ENCODE measurements around the gene CPNE1.

Gene CPNE1

DNA sequence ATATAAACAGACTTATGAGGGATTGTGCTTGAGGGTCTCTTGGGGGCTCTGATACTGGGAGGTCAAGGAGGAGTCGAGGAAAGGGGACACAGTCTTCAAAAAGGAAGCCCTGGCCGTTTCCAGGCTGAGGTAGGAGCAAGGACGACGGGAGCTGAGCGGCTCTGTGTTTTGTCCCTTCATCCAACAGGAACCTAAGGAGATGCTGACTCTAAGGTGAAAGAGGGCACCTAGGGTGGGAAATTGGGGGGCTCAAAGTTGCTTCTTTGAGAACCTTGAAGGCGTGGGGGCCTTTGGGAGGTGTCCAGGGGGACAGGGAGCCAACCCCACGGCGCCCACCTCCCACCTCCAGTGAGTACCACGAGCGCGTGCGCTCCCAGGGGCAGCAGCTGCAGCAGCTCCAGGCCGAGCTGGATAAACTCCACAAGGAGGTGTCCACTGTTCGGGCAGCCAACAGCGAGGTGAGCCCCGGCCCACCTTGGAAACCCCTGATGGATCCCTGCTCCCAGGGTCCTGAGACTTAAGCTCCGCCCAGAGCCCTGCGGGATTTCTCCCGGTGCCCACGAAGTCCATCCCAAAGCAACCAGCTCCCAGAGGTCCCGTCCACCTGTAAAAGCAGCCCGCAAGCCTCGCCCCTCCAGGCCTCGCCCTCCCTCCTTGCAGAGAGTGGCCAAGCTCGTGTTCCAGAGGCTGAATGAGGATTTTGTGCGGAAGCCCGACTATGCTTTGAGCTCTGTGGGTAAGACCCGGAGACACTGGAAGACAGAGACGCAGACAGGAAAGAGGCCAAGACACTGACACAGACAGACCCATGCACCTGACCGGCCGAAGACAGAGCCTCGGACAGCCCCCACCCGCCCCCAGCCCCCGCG lies 46.2 kb downstream of the CPNE1 start:
- DNase-seq, result no peak

- peak; percentile 29 for DNase-seq
These were observed 47.1 kb downstream of the CPNE1 start for GRCh38 chr20:35617397-35618262.

GRCh38 chr20:35616465-35617396 lies 48.0 kb downstream of the CPNE1 start:
- DNase-seq, result peak; percentile 38

DNA sequence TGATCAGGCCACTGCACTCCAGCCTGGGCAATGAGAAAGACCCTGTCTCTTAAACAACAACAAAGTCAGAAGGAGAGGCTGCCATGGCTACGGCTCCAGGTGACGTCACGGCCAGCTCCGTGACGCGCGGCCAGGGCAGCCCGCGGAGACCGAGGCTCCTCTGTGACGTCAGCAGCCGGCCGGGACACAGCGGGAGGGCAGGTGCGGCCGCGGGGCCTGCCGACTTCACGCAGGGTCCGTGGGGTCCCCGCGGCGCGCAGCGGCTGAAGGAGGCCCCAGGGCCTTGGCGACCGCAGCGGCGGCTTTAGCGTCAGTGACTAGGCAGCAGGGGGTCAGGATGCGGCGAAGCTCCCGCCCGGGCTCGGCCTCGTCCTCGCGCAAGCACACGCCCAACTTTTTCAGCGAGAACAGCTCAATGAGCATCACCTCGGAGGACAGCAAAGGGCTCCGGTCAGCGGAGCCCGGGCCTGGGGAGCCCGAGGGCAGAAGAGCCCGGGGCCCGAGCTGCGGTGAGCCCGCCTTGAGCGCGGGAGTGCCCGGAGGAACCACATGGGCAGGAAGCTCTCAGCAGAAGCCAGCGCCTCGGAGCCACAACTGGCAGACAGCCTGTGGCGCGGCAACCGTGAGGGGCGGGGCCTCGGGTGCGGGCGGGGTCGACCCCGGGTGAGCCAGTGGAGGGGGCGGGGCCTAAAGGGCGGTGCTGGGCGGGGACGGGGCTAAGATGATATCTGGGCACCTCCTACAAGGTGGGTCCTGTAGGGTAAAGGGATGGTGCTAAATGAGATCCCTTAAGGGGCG lies 48.8 kb downstream of the CPNE1 start, which contains the start of gene SPAG4:
Gene SPAG4, plus strand, starts transcription at position 163 of the 798 bp plus-strand sequence. Its CDS starts 175 bp downstream, at position 338.
- DNase-seq, result peak; percentile 100

DNA sequence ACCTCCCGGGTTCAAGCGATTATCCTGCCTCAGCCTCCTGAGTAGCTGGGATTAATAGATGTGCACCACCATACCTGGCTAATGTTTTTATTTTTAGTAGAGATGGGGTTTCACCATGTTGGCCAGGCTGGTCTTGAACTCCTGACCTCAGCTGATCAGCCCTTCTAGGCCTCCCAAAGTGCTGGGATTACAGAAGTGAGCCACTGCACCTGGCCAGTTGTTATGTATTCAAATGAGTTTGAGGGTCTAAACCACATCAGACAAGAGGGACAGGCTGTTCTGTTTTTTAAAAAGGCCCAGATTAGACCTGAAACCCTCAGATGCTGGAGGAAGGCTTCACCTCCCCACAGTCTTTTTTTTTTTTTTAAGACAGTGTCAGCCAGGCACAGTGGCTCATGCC lies 53.2 kb downstream of the CPNE1 start:
- DNase-seq, result no peak

DNA sequence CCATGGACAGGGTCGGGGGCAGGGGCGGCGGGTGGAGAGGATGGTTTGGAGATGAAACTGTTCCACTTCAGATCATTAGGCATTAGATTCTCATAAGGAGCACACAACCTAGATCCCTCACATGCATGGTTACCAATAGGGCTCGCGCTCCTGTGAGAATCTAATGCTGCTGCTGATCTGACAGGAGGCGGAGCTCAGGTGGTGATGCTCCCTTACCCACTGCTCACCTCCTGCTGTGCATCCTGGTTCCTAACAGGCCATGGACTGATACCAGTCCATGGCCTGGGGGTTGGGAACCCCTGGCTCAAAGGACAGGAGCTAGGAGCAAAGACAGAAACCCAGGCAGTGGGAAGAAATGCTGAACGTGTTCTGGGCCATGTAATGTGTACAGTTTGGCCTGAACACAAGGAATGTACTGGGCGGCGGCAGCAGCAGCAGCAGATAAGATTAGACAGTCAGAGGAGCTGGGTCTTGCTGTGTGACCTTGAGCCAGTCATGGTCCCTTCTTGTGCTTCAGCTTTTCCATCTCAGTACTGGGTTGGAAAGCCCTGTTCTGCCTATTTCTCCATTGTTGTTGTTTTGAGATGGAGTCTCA lies 53.8 kb downstream of the CPNE1 start:
- no peak for DNase-seq

- DNase-seq, result no peak
These were observed 57.5 kb downstream of the CPNE1 start for GRCh38 chr20:35607003-35607735.

- no peak for DNase-seq
These were observed 58.6 kb downstream of the CPNE1 start for GRCh38 chr20:35606127-35606526.

DNA sequence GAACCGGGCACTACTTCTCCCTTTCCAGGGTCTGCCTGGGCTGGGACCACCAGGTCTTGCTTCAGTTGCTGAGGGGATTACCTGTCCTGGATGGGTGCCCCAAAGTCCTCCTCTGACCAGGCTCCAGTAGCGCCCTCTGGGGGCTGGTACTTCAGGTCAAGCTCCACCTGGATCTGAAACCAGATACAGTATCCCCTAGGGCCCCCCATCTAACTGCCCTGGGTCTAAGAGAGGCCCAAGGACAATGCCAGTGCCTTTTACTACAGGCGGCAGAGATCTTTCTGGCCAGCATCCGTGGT lies 60.3 kb downstream of the CPNE1 start:
- no peak for DNase-seq

DNA sequence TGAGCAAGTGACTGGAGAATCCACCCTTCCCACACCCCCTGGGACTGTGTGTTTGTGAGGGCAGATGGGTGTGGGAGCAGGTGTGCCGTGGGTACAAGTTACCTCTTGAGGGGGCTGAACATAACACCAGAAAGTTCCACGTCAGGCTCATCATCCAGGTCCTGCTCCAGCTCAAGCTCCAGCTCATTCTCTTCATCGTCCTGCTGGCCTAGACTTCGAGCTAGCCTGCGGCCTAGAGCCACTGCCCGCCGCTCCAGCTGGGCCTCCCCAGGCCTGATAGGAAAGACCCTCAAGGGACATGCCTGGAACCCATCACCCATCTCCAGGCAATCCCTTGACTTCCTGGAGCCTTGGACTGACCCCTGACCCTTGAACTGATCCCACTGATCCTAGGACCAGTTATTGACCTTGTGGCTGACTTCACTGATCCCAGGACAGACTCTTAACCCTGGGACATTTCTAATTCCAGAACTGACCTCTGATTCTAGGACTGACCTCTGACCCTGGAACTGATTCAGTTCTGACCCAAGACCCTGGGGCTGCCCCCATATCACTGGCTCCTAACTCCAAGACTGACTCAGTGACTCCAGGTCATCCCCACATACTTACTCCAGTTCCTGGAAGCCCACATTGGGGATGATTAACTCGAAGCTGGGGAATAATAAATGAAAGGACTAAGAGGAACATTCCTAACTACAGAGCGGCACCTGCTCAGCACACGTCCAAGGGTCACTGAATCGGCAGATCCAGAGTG lies 60.8 kb downstream of the CPNE1 start:
- no peak for DNase-seq

- no peak for DNase-seq
These were observed 61.7 kb downstream of the CPNE1 start for GRCh38 chr20:35602851-35603495.

GRCh38 chr20:35601990-35602389 lies 62.7 kb downstream of the CPNE1 start:
- no peak for DNase-seq

DNA sequence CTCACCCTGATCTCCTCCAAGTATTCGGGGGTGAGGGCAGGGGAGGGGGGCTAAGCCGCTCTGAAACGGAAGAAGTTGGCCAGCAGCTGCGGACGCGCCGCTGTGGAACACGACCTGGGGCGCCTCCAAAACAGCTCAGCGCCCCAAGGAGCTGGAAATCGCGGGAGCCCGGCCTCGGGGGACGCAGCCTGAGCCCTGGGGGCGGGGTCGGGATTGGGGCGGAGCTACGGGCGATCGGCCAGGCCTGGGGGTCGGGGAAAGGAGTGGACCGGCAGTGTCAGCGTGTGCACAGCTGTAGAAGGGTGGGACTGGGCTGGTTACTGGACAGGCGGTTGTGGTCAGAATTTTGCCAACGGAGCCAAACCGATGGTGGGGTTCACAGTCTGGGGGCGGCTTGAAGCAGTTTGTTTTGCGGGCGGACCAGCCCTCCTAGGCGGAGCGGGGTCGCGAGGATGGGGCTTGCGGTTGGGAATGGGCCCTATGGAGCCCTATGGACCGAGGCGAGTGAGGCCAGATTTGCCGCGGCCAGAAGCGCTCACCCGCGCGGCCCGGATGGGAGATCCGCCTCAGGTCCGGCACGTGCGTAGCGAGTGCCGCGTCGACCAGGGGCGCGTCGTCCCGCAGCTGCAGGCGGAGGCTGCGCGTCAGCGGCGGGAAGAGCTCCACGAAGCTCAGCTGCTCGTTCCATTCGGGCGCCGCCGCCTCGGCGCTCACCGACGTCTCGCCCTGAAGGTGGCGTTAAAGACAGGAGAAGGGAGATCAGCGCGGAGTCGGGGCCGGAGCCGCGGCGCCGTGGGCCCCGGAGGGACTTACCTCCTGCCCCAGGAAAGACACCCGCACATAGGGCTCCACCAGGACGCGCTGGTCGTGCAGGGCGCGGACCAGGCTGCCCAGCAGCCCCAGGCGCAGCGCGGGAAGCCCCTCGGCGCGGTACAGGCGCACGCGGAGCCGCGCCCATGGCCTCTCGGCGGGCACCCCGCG lies 63.4 kb downstream of the CPNE1 start:
- peak; percentile 81 for DNase-seq

- DNase-seq, result no peak
These were observed 64.3 kb downstream of the CPNE1 start for GRCh38 chr20:35600176-35600992.

- DNase-seq, result no peak
These were observed 65.0 kb downstream of the CPNE1 start for GRCh38 chr20:35599776-35600120.

- no peak for DNase-seq
These were observed 65.6 kb downstream of the CPNE1 start for GRCh38 chr20:35598899-35599775.
